OCI-LY7 (cell line): ENCODE data around the gene TNFRSF11A. TPM values are rescaled to one million over a fixed set of nuclear protein-coding genes. Genes with fewer than 3 reads are reported as not detected.

Experiments
- BruUV-seq: library from RNA; stranded (reverse); fragments of 400-500 nt; replicated peaks from 2 replicates; lab custom pipeline; 2021; lab: Mats Ljungman, UMichigan
- CTCF ChIA-PET: fragments of 300-600 bp; sonication (Branson Sonifier 250); formaldehyde crosslinking; loops from one replicate; lab custom pipeline; 2022; ENCODE audit warnings: antibody characterized with exemption; ENCODE audit not compliant: unreplicated experiment; lab: Charles Lee
- POLR2A ChIA-PET: fragments of 300-600 bp; sonication (Branson Sonifier 250); formaldehyde crosslinking; loops from one replicate; lab custom pipeline; 2022; ENCODE audit warnings: antibody characterized with exemption; lab: Charles Lee
- DNase-seq: peaks from one replicate; pipeline ENCODE4 v3.0.0-alpha.2; 2015; ENCODE audit warnings: low spot score
- H2AFZ ChIP-seq: fragments of 200-600 bp; sonication (generic), shearing (Covaris generic); 2 replicates; pipeline ENCODE4 v1.6.1; 2014; ENCODE audit warnings: mild to moderate bottlenecking, antibody characterized with exemption, low read length, moderate library complexity
- H3K27ac ChIP-seq: fragments of 200-600 bp; sonication (generic); 2 replicates; pipeline ENCODE4 v1.5.1; 2014; ENCODE audit warnings: mixed run types, low read depth, mild to moderate bottlenecking, moderate library complexity, low read length, inconsistent platforms; ENCODE audit not compliant: poor library complexity, severe bottlenecking
- H3K36me3 ChIP-seq: fragments of 200-600 bp; sonication (generic); 2 replicates; pipeline ENCODE4 v1.6.1; 2014; ENCODE audit warnings: mild to moderate bottlenecking, antibody characterized with exemption, low read length, moderate library complexity, mixed read lengths; ENCODE audit not compliant: insufficient read depth
- H3K4me1 ChIP-seq: fragments of 200-600 bp; sonication (generic); 2 replicates; pipeline ENCODE4 v1.5.1; 2014; ENCODE audit warnings: mild to moderate bottlenecking, low read length; ENCODE audit not compliant: insufficient read depth, poor library complexity, severe bottlenecking
- H3K4me2 ChIP-seq: fragments of 200-600 bp; sonication (generic); 2 replicates; pipeline ENCODE4 v1.6.1; 2014; ENCODE audit warnings: mild to moderate bottlenecking, low read length
- H3K4me3 ChIP-seq: fragments of 200-600 bp; sonication (generic); 2 replicates; pipeline ENCODE4 v1.5.1; 2014; ENCODE audit warnings: mild to moderate bottlenecking, low read depth, low read length; ENCODE audit not compliant: poor library complexity, severe bottlenecking
- H3K79me2 ChIP-seq: fragments of 200-600 bp; sonication (generic); 2 replicates; pipeline ENCODE4 v1.6.1; 2016; ENCODE audit warnings: low read depth, mild to moderate bottlenecking, low read length, moderate library complexity, mixed read lengths; ENCODE audit not compliant: insufficient read depth
- H3K9me2 ChIP-seq: fragments of 200-600 bp; sonication (generic); 2 replicates; pipeline ENCODE4 v1.6.1; 2016; ENCODE audit warnings: mild to moderate bottlenecking, low read length, mixed read lengths; ENCODE audit not compliant: insufficient read depth
- H3K9me3 ChIP-seq: fragments of 200-600 bp; sonication (generic); 2 replicates; pipeline ENCODE4 v1.6.1; 2014; ENCODE audit warnings: mild to moderate bottlenecking, mixed run types, low read length, mixed read lengths
- H4K20me1 ChIP-seq: fragments of 200-600 bp; sonication (generic); 2 replicates; pipeline ENCODE4 v1.6.1; 2014; ENCODE audit warnings: mild to moderate bottlenecking, antibody characterized with exemption, low read length, moderate library complexity, mixed read lengths; ENCODE audit not compliant: insufficient read depth
- CTCF ChIP-seq: fragments of 200-600 bp; sonication (generic); conservative IDR thresholded peaks from 2 replicates; pipeline ENCODE4 v1.5.1; 2014; ENCODE audit warnings: mild to moderate bottlenecking, antibody characterized with exemption, low read length, moderate library complexity, mixed read lengths
- EZH2phosphoT487 ChIP-seq: fragments of 200-600 bp; sonication (generic); IDR thresholded peaks from 2 replicates; pipeline ENCODE4 v1.6.1; 2018; ENCODE audit warnings: low read depth, borderline replicate concordance, mild to moderate bottlenecking, mixed run types, antibody characterized with exemption, low read length, moderate library complexity, mixed read lengths
- intact Hi-C: fragments of 100-400 bp; cut with micrococcal nuclease; formaldehyde crosslinking; loops from one replicate; pipeline ENCODE4 v1.10.0; 2022; ENCODE audit not compliant: unreplicated experiment
- total RNA-seq, 2 experiments: library from RNA; depleted of rRNA in 1 of 2; stranded (reverse); fragments of >200 nt in 1 of 2; shearing (Covaris generic) in 1 of 2; gene quantifications; 2 replicates each; pipeline ENCODE4 v1.2.3, GENCODE V29; 2014 to 2022

TNFRSF11A gene
- total RNA-seq, 2 experiments from 2014 or later = not detected

- Histone ChIP-seq H2AFZ (no peak overlapping the region), H3K9me2 (no peaks in the 10 kb centered on the region), H3K36me3 (no peaks in the 10 kb centered on the region), H3K79me2 (no peaks in the 10 kb centered on the region), H3K9me3 (no peaks in the 10 kb centered on the region), H3K4me3 (no peak overlapping the region), H3K4me2 (no peak overlapping the region), H3K4me1 (no peaks in the 10 kb centered on the region), H3K27ac (no peak overlapping the region), H4K20me1 (no peaks in the 10 kb centered on the region)
- TF ChIP-seq CTCF (no peak), EZH2phosphoT487 (no peak)
- intact Hi-C loops = no loop called here
- ChIA-PET CTCF (no interaction called here), POLR2A (interaction anchor here (0.8 kb wide), 1 partner anchor 390 kb away, joined by 3 read pairs; no protein-coding TSS in a partner anchor)
- DNase-seq = no peak
- BruUV-seq = no TSS peak
Measured at GRCh38 chr18:62394006-62394763, 69.1 kb downstream of the TNFRSF11A start.

- no peaks in the 10 kb centered on the region for H3K36me3 ChIP-seq
- H3K9me2 ChIP-seq = no peaks in the 10 kb centered on the region
- H3K4me1 ChIP-seq = peaks cover 7% of the 10 kb centered on the region
- no TSS peak for BruUV-seq
- no peak overlapping the region for H2AFZ ChIP-seq
- H3K4me2 ChIP-seq = no peak overlapping the region
- DNase-seq = no peak
- TF ChIP-seq EZH2phosphoT487 (no peak), CTCF (no peak)
- no peak overlapping the region for H3K4me3 ChIP-seq
- H3K79me2 ChIP-seq = no peaks in the 10 kb centered on the region
- CTCF ChIA-PET = no interaction called here
- intact Hi-C loops = no loop called here
- no peak overlapping the region for H3K27ac ChIP-seq
- H4K20me1 ChIP-seq = no peaks in the 10 kb centered on the region
- H3K9me3 ChIP-seq = no peaks in the 10 kb centered on the region
- POLR2A ChIA-PET = interaction anchor here (0.6 kb wide), 1 partner anchor 109 kb away, joined by 3 read pairs; no protein-coding TSS in a partner anchor
Measured at GRCh38 chr18:62396381-62396780, 71.3 kb downstream of the TNFRSF11A start.

DNA sequence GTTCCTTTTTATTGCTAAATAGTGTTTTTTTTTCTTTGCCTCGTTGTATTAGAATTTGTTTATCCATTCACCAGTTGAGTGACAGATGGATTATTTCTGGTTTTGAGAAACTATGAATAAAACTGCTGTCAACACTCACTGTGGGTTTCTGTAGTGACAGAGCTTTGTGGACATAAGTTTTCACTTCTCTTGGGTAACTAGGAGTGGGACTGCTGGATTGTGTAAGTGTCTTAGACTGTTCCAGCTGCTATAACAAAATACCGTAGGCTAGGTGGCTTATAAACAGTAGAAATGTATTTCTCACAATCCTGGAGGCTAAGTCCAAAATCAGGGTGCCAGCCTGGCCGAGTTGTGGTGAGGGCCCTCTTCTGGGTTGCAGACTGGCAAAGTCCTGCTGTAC is 71.9 kb downstream of the TNFRSF11A start:
- no peak for DNase-seq
- H3K79me2 ChIP-seq = no peaks in the 10 kb centered on the region
- intact Hi-C loops = no loop called here
- peaks cover 7% of the 10 kb centered on the region for H3K4me1 ChIP-seq
- H4K20me1 ChIP-seq = no peaks in the 10 kb centered on the region
- H3K36me3 ChIP-seq = no peaks in the 10 kb centered on the region
- CTCF ChIA-PET = no interaction called here
- H3K9me2 ChIP-seq = no peaks in the 10 kb centered on the region
- BruUV-seq = no TSS peak
- H3K4me3 ChIP-seq = no peak overlapping the region
- POLR2A ChIA-PET = interaction anchor here (0.6 kb wide), 1 partner anchor 108 kb away, joined by 3 read pairs; no protein-coding TSS in a partner anchor
- no peak for TF ChIP-seq EZH2phosphoT487
- no peak overlapping the region for H3K27ac ChIP-seq
- no peak overlapping the region for H3K4me2 ChIP-seq
- no peaks in the 10 kb centered on the region for H3K9me3 ChIP-seq
- H2AFZ ChIP-seq = no peak overlapping the region
